ENCODE data around the gene CAMSAP1. TPM values are rescaled to one million over a fixed set of nuclear protein-coding genes. Genes with fewer than 3 reads are reported as not detected.

CAMSAP1 gene
- polyA plus RNA-seq, 3 donors = 0.71 to 9.0 (median 0.75) TPM

GRCh38 chr9:135888126-135888765 is 19.1 kb downstream of the CAMSAP1 start:
- Mint-ChIP-seq H3K36me3 (peaks cover 8 to 16% of the 10 kb centered on the region in 2 donors), H3K27ac (peak overlapping the region; percentile 91 to 96 (median 95)), H3K4me3 (peak overlapping the region; percentile 72 to 89), H3K9me3 (peaks cover 0 to 1% (median 0%) of the 10 kb centered on the region in 7 donors), H3K27me3 (ENCODE audit: low read depth in 3 of 3) (peaks cover 0 to 2% (median 0%) of the 10 kb centered on the region in 3 donors), H3K4me1 (peaks cover 68% of the 10 kb centered on the region)
- H3K4me3 ChIP-seq (replicated peaks in 1 of 3; ENCODE audit: low read depth in 2 of 3, low read length in 3 of 3) = peak overlapping the region in 2 of 3 experiments; percentile 28 to 70
- no peak for TF ChIP-seq CTCF (IDR thresholded peaks at IDR 0.05)
- WGBS (ENCODE audit: insufficient coverage) = 79% methylated on average over 22 of the region's 22 CpGs
- no peak for DNase-seq
- H3K79me2 ChIP-seq (ENCODE audit: insufficient read depth, low read length) = peaks cover 91% of the 10 kb centered on the region
- H3K4me2 ChIP-seq (replicated peaks; ENCODE audit: extremely low read depth, low read length, poor library complexity, severe bottlenecking) = peak overlapping the region; percentile 77
- H3K27me3 ChIP-seq (ENCODE audit: control insufficient read depth in 2 of 2, insufficient read depth in 2 of 2, low read length in 2 of 2) = no peaks in the 10 kb centered on the region
- H4K20me1 ChIP-seq (ENCODE audit: insufficient read depth, low read length) = peaks cover 99% of the 10 kb centered on the region
- no peaks in the 10 kb centered on the region for H3K36me3 ChIP-seq (replicated peaks in 1 of 2; ENCODE audit: control insufficient read depth in 1 of 2, insufficient read depth in 2 of 2, low read length in 2 of 2)
- H3K4me1 ChIP-seq (ENCODE audit: control insufficient read depth in 1 of 2, insufficient read depth in 2 of 2, low read length in 2 of 2) = peaks cover 31 to 43% of the 10 kb centered on the region in 2 donors
- intact Hi-C loops (cut with micrococcal nuclease) = no loop called here
- no peak overlapping the region for H2AFZ ChIP-seq (ENCODE audit: insufficient read depth, low read depth, low read length, poor library complexity, severe bottlenecking)
- peak overlapping the region; percentile 68 for H3K9ac ChIP-seq (ENCODE audit: insufficient read depth, low read length, poor library complexity, severe bottlenecking)
- no peaks in the 10 kb centered on the region for H3K9me3 ChIP-seq (replicated peaks in 1 of 2; ENCODE audit: control insufficient read depth in 1 of 2, insufficient read depth in 1 of 2, low read length in 2 of 2)
- peak overlapping the region; percentile 82 to 86 for H3K27ac ChIP-seq (ENCODE audit: low read depth in 1 of 2, low read length in 2 of 2)

GRCh38 chr9:135887585-135888050 is 19.7 kb downstream of the CAMSAP1 start:
- no peak for TF ChIP-seq CTCF (IDR thresholded peaks at IDR 0.05)
- H3K9ac ChIP-seq (ENCODE audit: insufficient read depth, low read length, poor library complexity, severe bottlenecking) = peak overlapping the region; percentile 68
- Mint-ChIP-seq H3K4me1 (peaks cover 65% of the 10 kb centered on the region), H3K27me3 (ENCODE audit: low read depth in 3 of 3) (peaks cover 0 to 2% (median 0%) of the 10 kb centered on the region in 3 donors), H3K4me3 (peak overlapping the region; percentile 72 to 89), H3K36me3 (peaks cover 8 to 20% of the 10 kb centered on the region in 2 donors), H3K27ac (peak overlapping the region; percentile 91 to 96 (median 95)), H3K9me3 (no peaks in the 10 kb centered on the region)
- peak overlapping the region; percentile 82 to 86 for H3K27ac ChIP-seq (ENCODE audit: low read depth in 1 of 2, low read length in 2 of 2)
- 0% methylated on average over 12 of the region's 12 CpGs for WGBS (ENCODE audit: insufficient coverage)
- no peaks in the 10 kb centered on the region for H3K27me3 ChIP-seq (ENCODE audit: control insufficient read depth in 2 of 2, insufficient read depth in 2 of 2, low read length in 2 of 2)
- peak; percentile 82 to 86 (median 83) for DNase-seq
- H4K20me1 ChIP-seq (ENCODE audit: insufficient read depth, low read length) = peaks cover 99% of the 10 kb centered on the region
- peaks cover 31 to 43% of the 10 kb centered on the region in 2 donors for H3K4me1 ChIP-seq (ENCODE audit: control insufficient read depth in 1 of 2, insufficient read depth in 2 of 2, low read length in 2 of 2)
- H3K4me2 ChIP-seq (replicated peaks; ENCODE audit: extremely low read depth, low read length, poor library complexity, severe bottlenecking) = peak overlapping the region; percentile 77
- H3K9me3 ChIP-seq (replicated peaks in 1 of 2; ENCODE audit: control insufficient read depth in 1 of 2, insufficient read depth in 1 of 2, low read length in 2 of 2) = no peaks in the 10 kb centered on the region
- H3K36me3 ChIP-seq (replicated peaks in 1 of 2; ENCODE audit: control insufficient read depth in 1 of 2, insufficient read depth in 2 of 2, low read length in 2 of 2) = peaks cover 0 to 2% of the 10 kb centered on the region in 2 donors
- peak overlapping the region; percentile 1 to 70 (median 28) for H3K4me3 ChIP-seq (replicated peaks in 1 of 3; ENCODE audit: low read depth in 2 of 3, low read length in 3 of 3)
- intact Hi-C loops (cut with micrococcal nuclease) = loop anchor here in 1 of 2 donors (2.0 kb wide), 1 partner anchor 17 kb away; no protein-coding TSS in a partner anchor
- peak overlapping the region; percentile 65 for H2AFZ ChIP-seq (ENCODE audit: insufficient read depth, low read depth, low read length, poor library complexity, severe bottlenecking)
- peaks cover 91% of the 10 kb centered on the region for H3K79me2 ChIP-seq (ENCODE audit: insufficient read depth, low read length)

Measured in CD14-positive monocyte (primary cell).